Stimulated activated CD8-positive, alpha-beta memory T cell treated with anti-CD3 and anti-CD28 coated beads, Interleukin-4, amount 100 ng/mL, for 24 hours (primary cell): ENCODE data around the gene UPP2.

Experiments used
- DNase-seq: peaks from one replicate; pipeline ENCODE4 v3.0.0-alpha.2; 2020; ENCODE audit warnings: low read depth

UPP2 gene

GRCh38 chr2:158142165-158142564 lies 40.5 kb downstream of the UPP2 start:
- no peak for DNase-seq

GRCh38 chr2:158142568-158143332 lies 41.1 kb downstream of the UPP2 start:
- no peak for DNase-seq

- no peak for DNase-seq
These were observed 42.2 kb downstream of the UPP2 start for GRCh38 chr2:158143703-158144360.

GRCh38 chr2:158144914-158145625 lies 43.4 kb downstream of the UPP2 start:
- no peak for DNase-seq

- no peak for DNase-seq
These were observed 51.8 kb downstream of the UPP2 start for GRCh38 chr2:158153270-158154015.

GRCh38 chr2:158154596-158154995 lies 52.9 kb downstream of the UPP2 start:
- no peak for DNase-seq

GRCh38 chr2:158172719-158173118 lies 71.0 kb downstream of the UPP2 start:
- no peak for DNase-seq

GRCh38 chr2:158174495-158174894 lies 72.8 kb downstream of the UPP2 start:
- no peak for DNase-seq

- no peak for DNase-seq
These were observed 73.3 kb downstream of the UPP2 start for GRCh38 chr2:158174956-158175355.

- no peak for DNase-seq
These were observed 77.0 kb downstream of the UPP2 start for GRCh38 chr2:158178646-158179045.

GRCh38 chr2:158179660-158180059 lies 78.0 kb downstream of the UPP2 start:
- no peak for DNase-seq

- no peak for DNase-seq
These were observed 79.5 kb downstream of the UPP2 start for GRCh38 chr2:158181171-158181570.

- no peak for DNase-seq
These were observed 81.1 kb downstream of the UPP2 start for GRCh38 chr2:158182676-158183295.

- no peak for DNase-seq
These were observed 82.3 kb downstream of the UPP2 start for GRCh38 chr2:158184001-158184400.

GRCh38 chr2:158184556-158185343 lies 83.1 kb downstream of the UPP2 start:
- no peak for DNase-seq
